HEK293 (cell line): ENCODE results near the gene LHX5.

Source experiments
- ZNF121 ChIP-seq: fragments of 450-650 bp; formaldehyde crosslinking; IDR thresholded peaks from 2 replicates; pipeline ENCODE4 v1.5.1; 2016; ENCODE audit warnings: missing biosample characterization, missing genetic modification characterization
- ZNF664 ChIP-seq: fragments of 450-650 bp; formaldehyde crosslinking; IDR thresholded peaks from 2 replicates; pipeline ENCODE4 v1.5.1; 2016; ENCODE audit warnings: missing biosample characterization, missing genetic modification characterization
- TF ChIP-seq, protein P1 (sequence below): IDR thresholded peaks from 2 replicates; pipeline ENCODE4 v1.6.1; 2011; ENCODE audit warnings: mild to moderate bottlenecking, low read depth, low read length, borderline replicate concordance
- TF ChIP-seq, protein P2 (sequence below): fragments of 450-650 bp; formaldehyde crosslinking; IDR thresholded peaks from 2 replicates; pipeline ENCODE4 v1.5.1; 2016; ENCODE audit warnings: missing biosample characterization, missing genetic modification characterization
- TF ChIP-seq, protein P3 (sequence below): fragments of 450-650 bp; formaldehyde crosslinking; IDR thresholded peaks from 2 replicates; pipeline ENCODE4 v1.5.1; 2016; ENCODE audit warnings: missing biosample characterization, missing genetic modification characterization
- TF ChIP-seq, protein P4 (sequence below): fragments of 450-650 bp; formaldehyde crosslinking; IDR thresholded peaks from 2 replicates; pipeline ENCODE4 v1.5.1; 2016; ENCODE audit warnings: missing biosample characterization, missing genetic modification characterization

DNA sequence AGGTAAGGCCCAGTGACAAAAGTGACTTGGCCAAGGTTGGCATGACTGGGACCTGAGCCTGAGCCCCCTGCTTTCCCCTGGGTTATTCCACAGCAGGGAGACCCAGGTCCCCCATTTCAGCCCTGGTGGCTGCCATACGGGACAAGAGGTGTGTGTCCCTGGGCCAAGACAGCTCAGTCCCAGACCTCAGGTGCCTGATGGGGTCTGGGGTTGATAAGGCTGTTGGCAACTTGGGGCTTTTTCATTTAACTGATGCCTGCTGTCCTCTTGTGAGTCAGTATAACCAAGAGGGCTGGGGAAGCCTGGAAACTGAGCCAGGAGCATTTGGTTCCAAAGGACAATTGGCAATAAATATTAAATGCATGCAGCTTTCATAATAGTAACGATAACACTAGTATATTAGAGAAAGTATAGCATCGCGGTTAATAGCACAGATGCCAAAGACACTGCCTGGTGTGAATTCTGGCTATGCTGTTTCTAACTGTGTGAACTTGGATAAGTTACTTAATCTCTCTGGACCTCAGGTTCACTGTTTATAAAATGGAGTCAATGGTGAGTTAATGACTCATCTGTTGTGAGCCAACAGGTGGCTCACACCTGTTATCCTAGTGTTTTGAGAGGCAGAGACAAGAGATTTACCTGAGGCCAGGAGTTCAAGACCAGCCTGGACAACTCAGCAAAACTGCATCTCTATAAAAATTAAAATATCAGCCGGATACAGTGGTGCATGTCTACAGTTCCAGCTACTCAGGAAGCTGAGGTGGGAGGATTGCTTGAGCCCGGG lies 48.6 kb downstream of the LHX5 start:
- TF ChIP-seq ZNF121 (tag by site-specific recombination): no peak
- TF ChIP-seq, protein P1, sequence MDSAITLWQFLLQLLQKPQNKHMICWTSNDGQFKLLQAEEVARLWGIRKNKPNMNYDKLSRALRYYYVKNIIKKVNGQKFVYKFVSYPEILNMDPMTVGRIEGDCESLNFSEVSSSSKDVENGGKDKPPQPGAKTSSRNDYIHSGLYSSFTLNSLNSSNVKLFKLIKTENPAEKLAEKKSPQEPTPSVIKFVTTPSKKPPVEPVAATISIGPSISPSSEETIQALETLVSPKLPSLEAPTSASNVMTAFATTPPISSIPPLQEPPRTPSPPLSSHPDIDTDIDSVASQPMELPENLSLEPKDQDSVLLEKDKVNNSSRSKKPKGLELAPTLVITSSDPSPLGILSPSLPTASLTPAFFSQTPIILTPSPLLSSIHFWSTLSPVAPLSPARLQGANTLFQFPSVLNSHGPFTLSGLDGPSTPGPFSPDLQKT: no peak
- TF ChIP-seq ZNF664 (tag by site-specific recombination): no peak
- TF ChIP-seq, protein P2, sequence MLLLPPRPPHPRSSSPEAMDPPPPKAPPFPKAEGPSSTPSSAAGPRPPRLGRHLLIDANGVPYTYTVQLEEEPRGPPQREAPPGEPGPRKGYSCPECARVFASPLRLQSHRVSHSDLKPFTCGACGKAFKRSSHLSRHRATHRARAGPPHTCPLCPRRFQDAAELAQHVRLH (tag by site-specific recombination): no peak
- TF ChIP-seq, protein P3, sequence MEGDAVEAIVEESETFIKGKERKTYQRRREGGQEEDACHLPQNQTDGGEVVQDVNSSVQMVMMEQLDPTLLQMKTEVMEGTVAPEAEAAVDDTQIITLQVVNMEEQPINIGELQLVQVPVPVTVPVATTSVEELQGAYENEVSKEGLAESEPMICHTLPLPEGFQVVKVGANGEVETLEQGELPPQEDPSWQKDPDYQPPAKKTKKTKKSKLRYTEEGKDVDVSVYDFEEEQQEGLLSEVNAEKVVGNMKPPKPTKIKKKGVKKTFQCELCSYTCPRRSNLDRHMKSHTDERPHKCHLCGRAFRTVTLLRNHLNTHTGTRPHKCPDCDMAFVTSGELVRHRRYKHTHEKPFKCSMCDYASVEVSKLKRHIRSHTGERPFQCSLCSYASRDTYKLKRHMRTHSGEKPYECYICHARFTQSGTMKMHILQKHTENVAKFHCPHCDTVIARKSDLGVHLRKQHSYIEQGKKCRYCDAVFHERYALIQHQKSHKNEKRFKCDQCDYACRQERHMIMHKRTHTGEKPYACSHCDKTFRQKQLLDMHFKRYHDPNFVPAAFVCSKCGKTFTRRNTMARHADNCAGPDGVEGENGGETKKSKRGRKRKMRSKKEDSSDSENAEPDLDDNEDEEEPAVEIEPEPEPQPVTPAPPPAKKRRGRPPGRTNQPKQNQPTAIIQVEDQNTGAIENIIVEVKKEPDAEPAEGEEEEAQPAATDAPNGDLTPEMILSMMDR (tag by site-specific recombination): no peak
- TF ChIP-seq, protein P4, sequence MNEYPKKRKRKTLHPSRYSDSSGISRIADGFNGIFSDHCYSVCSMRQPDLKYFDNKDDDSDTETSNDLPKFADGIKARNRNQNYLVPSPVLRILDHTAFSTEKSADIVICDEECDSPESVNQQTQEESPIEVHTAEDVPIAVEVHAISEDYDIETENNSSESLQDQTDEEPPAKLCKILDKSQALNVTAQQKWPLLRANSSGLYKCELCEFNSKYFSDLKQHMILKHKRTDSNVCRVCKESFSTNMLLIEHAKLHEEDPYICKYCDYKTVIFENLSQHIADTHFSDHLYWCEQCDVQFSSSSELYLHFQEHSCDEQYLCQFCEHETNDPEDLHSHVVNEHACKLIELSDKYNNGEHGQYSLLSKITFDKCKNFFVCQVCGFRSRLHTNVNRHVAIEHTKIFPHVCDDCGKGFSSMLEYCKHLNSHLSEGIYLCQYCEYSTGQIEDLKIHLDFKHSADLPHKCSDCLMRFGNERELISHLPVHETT (tag by site-specific recombination): no peak
